OCI-LY7 (cell line): ENCODE data around the gene LGALS9B.
"Not testable (repeated sequence)": the region's sequence is repeated elsewhere in the genome, so short reads cannot be mapped to it uniquely, and the experiment has no call there.

Experiments
- CTCF ChIP-seq: fragments of 200-600 bp; sonication (generic); conservative IDR thresholded peaks from 2 replicates; pipeline ENCODE4 v1.5.1; 2014; ENCODE audit warnings: mild to moderate bottlenecking, antibody characterized with exemption, low read length, moderate library complexity, mixed read lengths
- EZH2phosphoT487 ChIP-seq: fragments of 200-600 bp; sonication (generic); IDR thresholded peaks from 2 replicates; pipeline ENCODE4 v1.6.1; 2018; ENCODE audit warnings: low read depth, borderline replicate concordance, mild to moderate bottlenecking, mixed run types, antibody characterized with exemption, low read length, moderate library complexity, mixed read lengths

- not testable (repeated sequence) for TF ChIP-seq CTCF, EZH2phosphoT487
These were observed 40.1 kb downstream of the LGALS9B start for GRCh38 chr17:20427264-20427663.
